Dedifferentiated amniotic fluid mesenchymal stem cell (primary cell): ENCODE data around the gene PDLIM1.

Source experiments
- DNase-seq: peaks from one replicate; pipeline ENCODE4 v3.0.0-alpha.2; 2016; ENCODE audit errors: extremely low spot score

PDLIM1 gene

GRCh38 chr10:95290461-95291364, at the start of gene PDLIM1:
PDLIM1 (minus strand) TSS chr10:95291003; CDS start chr10:95290915, 88 bp downstream.
- DNase-seq, result no peak

GRCh38 chr10:95339863-95340262, 49.1 kb upstream of the PDLIM1 start:
- no peak for DNase-seq

- no peak for DNase-seq
Observed at GRCh38 chr10:95337423-95338160, 46.8 kb upstream of the PDLIM1 start.

- DNase-seq, result no peak
Observed at GRCh38 chr10:95336702-95337101, 45.9 kb upstream of the PDLIM1 start.

GRCh38 chr10:95335933-95336699, 45.3 kb upstream of the PDLIM1 start:
- no peak for DNase-seq

GRCh38 chr10:95334805-95335144, 44.0 kb upstream of the PDLIM1 start:
- no peak for DNase-seq

GRCh38 chr10:95333997-95334804, 43.4 kb upstream of the PDLIM1 start:
- peak; percentile 61 for DNase-seq

- DNase-seq, result no peak
Observed at GRCh38 chr10:95332666-95333249, 42.0 kb upstream of the PDLIM1 start.

- DNase-seq, result no peak
Observed at GRCh38 chr10:95331596-95332130, 40.9 kb upstream of the PDLIM1 start.

GRCh38 chr10:95330966-95331453, 40.2 kb upstream of the PDLIM1 start:
- DNase-seq, result no peak

GRCh38 chr10:95329296-95329695, 38.5 kb upstream of the PDLIM1 start:
- no peak for DNase-seq

- no peak for DNase-seq
Observed at GRCh38 chr10:95328013-95328412, 37.2 kb upstream of the PDLIM1 start.

- no peak for DNase-seq
Observed at GRCh38 chr10:95327367-95327766, 36.6 kb upstream of the PDLIM1 start.

GRCh38 chr10:95326396-95326795, 35.6 kb upstream of the PDLIM1 start:
- DNase-seq, result no peak

GRCh38 chr10:95325863-95326262, 35.1 kb upstream of the PDLIM1 start:
- no peak for DNase-seq

- DNase-seq, result no peak
Observed at GRCh38 chr10:95324436-95325268, 33.8 kb upstream of the PDLIM1 start.

- no peak for DNase-seq
Observed at GRCh38 chr10:95321554-95322301, 30.9 kb upstream of the PDLIM1 start.

- peak; percentile 30 for DNase-seq
Observed at GRCh38 chr10:95319239-95319638, 28.4 kb upstream of the PDLIM1 start.

GRCh38 chr10:95315509-95315908, 24.7 kb upstream of the PDLIM1 start:
- no peak for DNase-seq
